ENCODE data around the gene PDGFA. TPM values are rescaled to one million over a fixed set of nuclear protein-coding genes. Genes with fewer than 3 reads are reported as not detected.
A peak's percentile ranks its signal among the peaks of the same experiment; 100 is the strongest.

Gene PDGFA
- total and polyA plus RNA-seq, 8 donors = 25.9 to 69.4 (median 36.3) TPM

DNA sequence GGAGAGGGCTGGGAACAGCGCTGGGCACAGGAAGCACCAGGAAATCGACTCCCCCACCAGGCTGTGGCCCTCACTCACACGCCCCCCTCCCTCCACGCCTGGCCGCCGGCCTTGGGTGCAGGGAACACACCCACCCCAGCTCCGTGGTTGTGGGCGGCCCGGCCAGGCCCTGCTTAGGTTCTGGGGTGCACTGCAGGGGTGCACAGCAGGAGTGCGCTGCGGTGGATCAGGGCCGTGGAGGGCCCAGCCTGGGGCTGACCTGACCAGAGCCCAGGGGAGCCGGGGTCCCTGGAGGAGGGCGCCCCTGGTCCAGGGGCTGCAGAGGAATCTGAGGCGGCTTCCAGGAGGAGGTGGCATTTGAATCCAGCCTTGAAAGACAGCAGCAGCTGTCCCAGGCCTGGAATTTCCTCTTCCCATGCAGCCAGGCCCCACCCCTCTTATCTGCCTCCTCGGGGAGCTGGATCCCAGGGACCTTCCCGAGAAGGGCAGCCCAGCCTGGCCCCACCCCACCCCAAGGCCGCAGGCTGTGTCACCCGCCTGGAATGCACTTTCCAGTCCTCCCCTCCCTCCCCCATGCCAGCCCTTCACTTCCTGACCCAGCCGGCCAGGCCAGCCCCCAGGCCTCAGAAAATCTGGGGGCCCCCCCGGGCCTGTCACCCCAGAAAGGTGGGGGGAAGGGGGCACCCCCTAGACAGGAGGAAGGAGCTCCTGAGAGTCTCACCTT, 18.4 kb upstream of the PDGFA start:
- H3K36me3 ChIP-seq = no peaks in the 10 kb centered on the region
- peaks cover 14 to 15% of the 10 kb centered on the region in 2 donors for H3K4me1 ChIP-seq
- no peaks in the 10 kb centered on the region for H3K27me3 ChIP-seq
- H3K9me3 ChIP-seq = peaks cover 0 to 3% of the 10 kb centered on the region in 2 donors
- H3K4me3 ChIP-seq = peak overlapping the region in 1 of 2 donors; percentile 14
- DNase-seq (peak in 2 of 4 donors; percentile 89 to 92), ATAC-seq (peak; percentile 87)
- peak overlapping the region; percentile 64 to 77 for H3K27ac ChIP-seq
- TF ChIP-seq, protein P1, sequence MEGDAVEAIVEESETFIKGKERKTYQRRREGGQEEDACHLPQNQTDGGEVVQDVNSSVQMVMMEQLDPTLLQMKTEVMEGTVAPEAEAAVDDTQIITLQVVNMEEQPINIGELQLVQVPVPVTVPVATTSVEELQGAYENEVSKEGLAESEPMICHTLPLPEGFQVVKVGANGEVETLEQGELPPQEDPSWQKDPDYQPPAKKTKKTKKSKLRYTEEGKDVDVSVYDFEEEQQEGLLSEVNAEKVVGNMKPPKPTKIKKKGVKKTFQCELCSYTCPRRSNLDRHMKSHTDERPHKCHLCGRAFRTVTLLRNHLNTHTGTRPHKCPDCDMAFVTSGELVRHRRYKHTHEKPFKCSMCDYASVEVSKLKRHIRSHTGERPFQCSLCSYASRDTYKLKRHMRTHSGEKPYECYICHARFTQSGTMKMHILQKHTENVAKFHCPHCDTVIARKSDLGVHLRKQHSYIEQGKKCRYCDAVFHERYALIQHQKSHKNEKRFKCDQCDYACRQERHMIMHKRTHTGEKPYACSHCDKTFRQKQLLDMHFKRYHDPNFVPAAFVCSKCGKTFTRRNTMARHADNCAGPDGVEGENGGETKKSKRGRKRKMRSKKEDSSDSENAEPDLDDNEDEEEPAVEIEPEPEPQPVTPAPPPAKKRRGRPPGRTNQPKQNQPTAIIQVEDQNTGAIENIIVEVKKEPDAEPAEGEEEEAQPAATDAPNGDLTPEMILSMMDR (IDR thresholded peaks at IDR 0.05) = no peak
- intact Hi-C loops (cut with DNase I) = no loop called here

DNA sequence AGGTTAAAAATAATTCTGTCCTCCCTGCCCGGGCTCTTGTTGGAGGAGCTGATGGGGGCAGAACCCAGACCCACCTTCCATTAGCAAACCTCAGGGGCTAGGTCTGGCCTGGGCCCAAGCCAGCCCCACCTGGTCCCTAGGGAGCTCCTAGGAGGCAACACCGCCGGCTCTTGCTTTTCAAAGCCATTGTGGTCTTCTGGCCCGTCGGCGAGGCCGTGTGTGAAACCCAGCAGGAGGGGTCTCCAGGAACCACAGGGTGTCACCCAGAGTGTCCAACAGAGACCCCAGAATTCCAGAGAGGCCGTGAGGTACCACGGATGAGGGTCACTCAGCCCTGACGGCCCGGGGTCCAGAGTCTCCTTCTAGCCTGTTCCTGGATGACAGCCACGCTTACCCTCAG, 16.6 kb upstream of the PDGFA start:
- intact Hi-C loops (cut with DNase I) = no loop called here
- peaks cover 0 to 4% of the 10 kb centered on the region in 2 donors for H3K27me3 ChIP-seq
- TF ChIP-seq, protein P1 (IDR thresholded peaks at IDR 0.05) = no peak
- H3K4me1 ChIP-seq = peaks cover 14 to 15% of the 10 kb centered on the region in 2 donors
- ATAC-seq = no peak
- H3K27ac ChIP-seq = no peak overlapping the region
- DNase-seq = peak in 1 of 4 donors; percentile 68
- peaks cover 0 to 3% of the 10 kb centered on the region in 2 donors for H3K9me3 ChIP-seq
- no peak overlapping the region for H3K4me3 ChIP-seq
- no peaks in the 10 kb centered on the region for H3K36me3 ChIP-seq

DNA sequence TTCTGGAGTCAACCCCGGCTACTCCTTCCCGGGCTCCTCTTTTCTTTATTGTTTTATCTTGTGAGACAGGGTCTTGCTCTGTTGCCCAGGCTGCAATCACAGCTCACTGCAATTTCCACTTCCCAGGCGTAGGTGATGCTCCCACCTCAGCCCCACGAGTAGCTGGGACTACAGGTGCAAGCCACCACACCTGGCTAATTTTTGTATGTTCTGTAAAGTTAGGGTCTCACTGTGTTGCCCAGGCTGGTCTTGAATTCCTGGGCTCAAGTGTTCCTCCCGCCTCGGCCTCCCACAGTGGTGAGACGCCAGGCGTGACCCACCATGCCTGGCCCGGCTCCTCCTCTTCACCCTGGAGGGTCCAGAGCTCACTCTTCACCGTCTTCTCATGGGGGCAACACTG, 15.3 kb upstream of the PDGFA start:
- Histone ChIP-seq H3K4me3 (no peak overlapping the region), H3K27me3 (peaks cover 0 to 17% of the 10 kb centered on the region in 2 donors), H3K27ac (no peak overlapping the region), H3K9me3 (peaks cover 0 to 3% of the 10 kb centered on the region in 2 donors), H3K4me1 (peaks cover 14 to 15% of the 10 kb centered on the region in 2 donors), H3K36me3 (no peaks in the 10 kb centered on the region)
- DNase-seq (peak in 1 of 4 donors; percentile 46), ATAC-seq (no peak)
- intact Hi-C loops (cut with DNase I) = no loop called here
- TF ChIP-seq, protein P1 (IDR thresholded peaks at IDR 0.05) = no peak

DNA sequence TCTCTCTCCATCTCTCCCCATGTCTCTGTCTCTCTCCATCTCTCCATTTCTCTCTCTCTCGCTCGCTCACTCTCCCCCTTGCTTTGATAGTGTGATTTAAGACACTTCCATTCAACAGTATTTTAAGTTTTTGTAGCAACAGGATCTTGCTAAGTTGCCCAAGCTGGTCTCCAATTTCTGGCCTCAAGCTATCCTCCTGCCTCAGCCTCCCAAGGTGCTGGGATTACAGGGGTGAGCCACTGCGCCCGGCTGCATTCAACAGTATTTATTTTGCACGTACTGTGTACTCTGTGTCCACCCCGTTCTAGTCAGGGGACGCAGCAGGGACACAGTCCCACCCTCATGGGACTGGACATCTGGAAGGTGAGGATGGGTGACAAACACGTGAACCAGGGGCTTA, 14.4 kb upstream of the PDGFA start:
- TF ChIP-seq, protein P1 (IDR thresholded peaks at IDR 0.05) = no peak
- no peaks in the 10 kb centered on the region for H3K36me3 ChIP-seq
- ATAC-seq = no peak

DNA sequence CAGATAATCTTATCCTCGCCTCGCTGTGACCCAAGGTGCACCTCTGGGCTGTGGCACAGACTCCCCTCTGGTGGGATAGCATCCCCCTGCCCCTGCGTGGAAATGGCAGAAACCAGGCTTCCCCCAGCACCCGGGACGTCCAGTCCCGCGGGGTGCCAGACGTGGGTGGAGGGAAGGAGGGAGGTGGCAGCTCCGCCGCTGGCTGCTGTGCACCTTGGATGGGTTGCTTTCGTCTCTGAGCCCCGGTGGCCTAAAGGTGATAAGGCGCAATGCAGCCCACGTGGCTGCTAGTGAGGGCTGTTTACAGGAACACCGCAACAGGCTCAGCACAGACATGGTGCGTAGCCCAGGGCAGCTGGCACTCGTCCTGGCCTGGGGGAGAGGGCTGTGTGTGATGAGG, 13.6 kb upstream of the PDGFA start:
- no peak for ATAC-seq
- TF ChIP-seq, protein P1 (IDR thresholded peaks at IDR 0.05) = no peak
- H3K36me3 ChIP-seq = no peaks in the 10 kb centered on the region
- intact Hi-C loops (cut with DNase I) = no loop called here
- peaks cover 0 to 27% of the 10 kb centered on the region in 2 donors for H3K27me3 ChIP-seq
- no peak overlapping the region for H3K27ac ChIP-seq
- H3K9me3 ChIP-seq = peaks cover 0 to 3% of the 10 kb centered on the region in 2 donors
- H3K4me3 ChIP-seq = no peak overlapping the region
- H3K4me1 ChIP-seq = peaks cover 6 to 8% of the 10 kb centered on the region in 2 donors
- DNase-seq = no peak

More for the DNA sequence above, 14.4 kb upstream of the PDGFA start:
- peaks cover 0 to 3% of the 10 kb centered on the region in 2 donors for H3K9me3 ChIP-seq
- H3K27me3 ChIP-seq = peaks cover 0 to 26% of the 10 kb centered on the region in 2 donors
- no peak overlapping the region for H3K27ac ChIP-seq
- no peak for DNase-seq
- intact Hi-C loops (cut with DNase I) = no loop called here
- H3K4me3 ChIP-seq = no peak overlapping the region
- H3K4me1 ChIP-seq = peaks cover 14% of the 10 kb centered on the region in 2 donors
